Retinal pigment epithelial cell (primary cell): Measurements from ENCODE around the gene EDIL3.
A peak's percentile ranks its signal among the peaks of the same experiment; 100 is the strongest.
"Not testable (repeated sequence)": the region's sequence is repeated elsewhere in the genome, so short reads cannot be mapped to it uniquely, and the experiment has no call there.

ENCODE experiments used
- DNase-seq: peaks from one replicate; pipeline ENCODE4 v3.0.0-alpha.2; 2010; ENCODE audit warnings: low read depth
- H3K4me3 ChIP-seq: 2 replicates; pipeline ENCODE4 v1.5.1; 2011; ENCODE audit warnings: mild to moderate bottlenecking, low read length, control low read depth, moderate library complexity
- CTCF ChIP-seq: conservative IDR thresholded peaks from 2 replicates; pipeline ENCODE4 v1.5.1; 2011; ENCODE audit warnings: low read depth, low read length, control low read depth, inconsistent platforms

Gene EDIL3

GRCh38 chr5:84299959-84300358 is 84.7 kb downstream of the EDIL3 start:
- no peak for TF ChIP-seq CTCF
- H3K4me3 ChIP-seq: no peak overlapping the region
- DNase-seq: peak; percentile 53

GRCh38 chr5:84298628-84299027 is 86.1 kb downstream of the EDIL3 start:
- no peak overlapping the region for H3K4me3 ChIP-seq
- no peak for TF ChIP-seq CTCF
- no peak for DNase-seq

- not testable (repeated sequence) for DNase-seq, H3K4me3 ChIP-seq
These were observed 87.0 kb downstream of the EDIL3 start for GRCh38 chr5:84297641-84298040.

GRCh38 chr5:84292788-84293653 is 91.7 kb downstream of the EDIL3 start:
- TF ChIP-seq CTCF: no peak
- no peak overlapping the region for H3K4me3 ChIP-seq
- DNase-seq: no peak

- no peak for TF ChIP-seq CTCF
- DNase-seq: no peak
- no peak overlapping the region for H3K4me3 ChIP-seq
These were observed 92.6 kb downstream of the EDIL3 start for GRCh38 chr5:84292000-84292642.

- no peak overlapping the region for H3K4me3 ChIP-seq
- no peak for TF ChIP-seq CTCF
- no peak for DNase-seq
These were observed 94.0 kb downstream of the EDIL3 start for GRCh38 chr5:84290673-84291072.

GRCh38 chr5:84290161-84290560 is 94.5 kb downstream of the EDIL3 start:
- DNase-seq: no peak
- TF ChIP-seq CTCF: no peak
- no peak overlapping the region for H3K4me3 ChIP-seq
